ENCODE results near the gene SERPINH1. TPM values are rescaled to one million over a fixed set of nuclear protein-coding genes. Genes with fewer than 3 reads are reported as not detected.

SERPINH1 gene
- total RNA-seq, 1 experiment from 2014 or later: 117 TPM

GRCh38 chr11:75518204-75518549 lies 43.9 kb upstream of the SERPINH1 start:
- Histone ChIP-seq H3F3A (ENCODE audit: low read length, unreplicated experiment) (no peaks in the 10 kb centered on the region), H3K9me2 (replicated peaks; ENCODE audit: low read length) (no peaks in the 10 kb centered on the region), H2AFZ (ENCODE audit: low read length) (no peak overlapping the region), H3K4me2 (ENCODE audit: low read length) (no peak overlapping the region), H4K20me1 (ENCODE audit: low read length) (no peaks in the 10 kb centered on the region), H3K27ac (ENCODE audit: low read length) (no peak overlapping the region), H3K4me1 (ENCODE audit: insufficient read depth, low read length) (peaks cover 9% of the 10 kb centered on the region), H3K9me3 (ENCODE audit: low read length) (no peaks in the 10 kb centered on the region), H3K9ac (ENCODE audit: low read length) (no peak overlapping the region), H3K27me3 (ENCODE audit: low read length) (no peaks in the 10 kb centered on the region), H3K4me3 (ENCODE audit: low read length) (no peak overlapping the region), H3K36me3 (ENCODE audit: low read depth, low read length) (no peaks in the 10 kb centered on the region), H3K79me2 (ENCODE audit: low read length) (no peaks in the 10 kb centered on the region)
- BruUV-seq (replicated peaks): no TSS peak
- intact Hi-C loops (cut with micrococcal nuclease): no loop called here
- ChIA-PET CTCF (no interaction called here), POLR2A (ENCODE audit: unreplicated experiment) (no interaction called here)
- DNase-seq (no peak), ATAC-seq (no peak)
- TF ChIP-seq EZH2phosphoT487 (IDR thresholded peaks at IDR 0.05; ENCODE audit: borderline replicate concordance, low read length) (no peak), EZH2 (IDR thresholded peaks at IDR 0.05; ENCODE audit: low read length, unreplicated experiment) (no peak)
- TF ChIP-seq, protein P1, sequence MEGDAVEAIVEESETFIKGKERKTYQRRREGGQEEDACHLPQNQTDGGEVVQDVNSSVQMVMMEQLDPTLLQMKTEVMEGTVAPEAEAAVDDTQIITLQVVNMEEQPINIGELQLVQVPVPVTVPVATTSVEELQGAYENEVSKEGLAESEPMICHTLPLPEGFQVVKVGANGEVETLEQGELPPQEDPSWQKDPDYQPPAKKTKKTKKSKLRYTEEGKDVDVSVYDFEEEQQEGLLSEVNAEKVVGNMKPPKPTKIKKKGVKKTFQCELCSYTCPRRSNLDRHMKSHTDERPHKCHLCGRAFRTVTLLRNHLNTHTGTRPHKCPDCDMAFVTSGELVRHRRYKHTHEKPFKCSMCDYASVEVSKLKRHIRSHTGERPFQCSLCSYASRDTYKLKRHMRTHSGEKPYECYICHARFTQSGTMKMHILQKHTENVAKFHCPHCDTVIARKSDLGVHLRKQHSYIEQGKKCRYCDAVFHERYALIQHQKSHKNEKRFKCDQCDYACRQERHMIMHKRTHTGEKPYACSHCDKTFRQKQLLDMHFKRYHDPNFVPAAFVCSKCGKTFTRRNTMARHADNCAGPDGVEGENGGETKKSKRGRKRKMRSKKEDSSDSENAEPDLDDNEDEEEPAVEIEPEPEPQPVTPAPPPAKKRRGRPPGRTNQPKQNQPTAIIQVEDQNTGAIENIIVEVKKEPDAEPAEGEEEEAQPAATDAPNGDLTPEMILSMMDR (conservative IDR thresholded peaks at IDR 0.05; ENCODE audit: low read depth, low read length): no peak

DNA sequence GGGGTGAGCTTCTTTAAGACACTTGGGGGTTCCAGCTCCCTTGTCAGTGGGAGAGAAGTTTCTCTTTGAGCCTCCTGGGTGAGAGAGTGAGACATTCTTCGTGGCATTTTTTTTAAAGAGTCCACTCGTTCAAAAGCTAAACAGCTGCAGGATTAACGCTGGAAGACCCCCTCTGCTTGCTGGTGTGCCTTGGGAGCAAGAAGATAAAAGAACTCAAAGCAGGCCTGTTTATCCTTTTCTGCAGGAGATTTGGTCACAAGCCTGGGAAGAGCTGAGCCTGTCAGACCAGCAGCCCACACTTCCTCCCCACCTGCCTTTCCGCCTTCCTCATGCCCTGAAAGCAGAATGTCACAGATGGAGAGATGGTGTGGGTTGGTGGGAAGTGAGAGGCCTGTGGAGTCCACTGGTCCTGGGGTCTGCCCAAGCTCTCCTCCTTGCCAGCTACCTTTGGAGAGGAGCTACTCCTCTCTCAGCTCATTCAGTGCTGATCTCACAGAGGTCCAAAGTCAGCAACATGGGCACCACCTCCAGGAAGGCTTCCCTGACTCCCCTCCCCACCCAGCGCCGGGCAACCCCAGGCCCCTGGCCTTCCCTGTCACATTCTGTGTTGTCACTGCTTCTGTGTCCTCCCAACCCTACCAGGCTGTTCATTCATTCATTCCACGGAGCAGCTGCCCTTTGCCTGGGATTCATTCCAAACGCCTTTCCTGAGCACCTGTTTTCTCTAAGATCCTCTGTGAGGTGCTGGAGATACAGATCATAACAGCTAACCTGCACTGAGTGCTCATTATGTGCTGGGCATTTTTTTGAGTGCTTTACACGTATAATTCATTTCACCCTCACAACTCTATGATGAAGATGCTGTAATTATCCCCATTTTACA lies 43.0 kb upstream of the SERPINH1 start:
- POLR2A ChIA-PET (ENCODE audit: unreplicated experiment): no interaction called here
- Histone ChIP-seq H3K4me2 (ENCODE audit: low read length) (no peak overlapping the region), H3K36me3 (ENCODE audit: low read depth, low read length) (no peaks in the 10 kb centered on the region), H3K27me3 (ENCODE audit: low read length) (no peaks in the 10 kb centered on the region), H2AFZ (ENCODE audit: low read length) (no peak overlapping the region), H3K9me2 (replicated peaks; ENCODE audit: low read length) (no peaks in the 10 kb centered on the region), H3K4me1 (ENCODE audit: insufficient read depth, low read length) (peaks cover 2% of the 10 kb centered on the region), H3K9ac (ENCODE audit: low read length) (no peak overlapping the region), H3K79me2 (ENCODE audit: low read length) (0 out of 2 replicates have a peak, but pooled peaks cover 4% of the 10 kb centered on the region), H3K4me3 (ENCODE audit: low read length) (no peak overlapping the region), H4K20me1 (ENCODE audit: low read length) (no peaks in the 10 kb centered on the region), H3F3A (ENCODE audit: low read length, unreplicated experiment) (no peaks in the 10 kb centered on the region), H3K9me3 (ENCODE audit: low read length) (no peaks in the 10 kb centered on the region), H3K27ac (ENCODE audit: low read length) (no peak overlapping the region)
- no TSS peak for BruUV-seq (replicated peaks)
- ATAC-seq: no peak
- intact Hi-C loops (cut with micrococcal nuclease): no loop called here
- DNase-seq: no peak
- TF ChIP-seq, protein P1 (conservative IDR thresholded peaks at IDR 0.05; ENCODE audit: low read depth, low read length): no peak
- TF ChIP-seq EZH2phosphoT487 (IDR thresholded peaks at IDR 0.05; ENCODE audit: borderline replicate concordance, low read length) (no peak), EZH2 (IDR thresholded peaks at IDR 0.05; ENCODE audit: low read length, unreplicated experiment) (no peak)
- CTCF ChIA-PET: no interaction called here

DNA sequence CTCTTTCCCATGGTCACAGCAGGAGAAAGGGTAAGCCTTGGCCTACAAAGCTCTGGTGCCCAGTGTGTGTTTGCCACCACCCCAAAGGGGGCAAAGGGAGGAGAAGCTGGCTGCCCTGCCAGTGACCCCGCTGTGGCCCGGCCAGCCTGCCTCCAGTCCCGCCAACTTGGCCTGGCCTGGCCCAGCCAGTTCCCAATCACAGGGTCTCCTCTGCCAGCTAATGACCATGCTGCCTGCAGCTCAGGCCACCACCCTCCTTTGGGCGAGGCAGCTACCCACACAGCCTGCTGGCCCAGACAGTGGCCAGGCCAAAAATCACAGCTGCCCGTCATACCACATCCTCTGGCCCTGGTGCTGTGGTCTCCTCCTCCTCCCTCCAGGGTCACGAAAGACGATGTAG lies 41.4 kb upstream of the SERPINH1 start:
- Histone ChIP-seq H3F3A (ENCODE audit: low read length, unreplicated experiment) (no peaks in the 10 kb centered on the region), H3K9me3 (ENCODE audit: low read length) (no peaks in the 10 kb centered on the region), H4K20me1 (ENCODE audit: low read length) (no peaks in the 10 kb centered on the region), H3K27me3 (ENCODE audit: low read length) (no peaks in the 10 kb centered on the region), H2AFZ (ENCODE audit: low read length) (no peak overlapping the region), H3K4me2 (ENCODE audit: low read length) (no peak overlapping the region), H3K4me1 (ENCODE audit: insufficient read depth, low read length) (peaks cover 15% of the 10 kb centered on the region), H3K4me3 (ENCODE audit: low read length) (no peak overlapping the region), H3K9me2 (replicated peaks; ENCODE audit: low read length) (no peaks in the 10 kb centered on the region), H3K79me2 (ENCODE audit: low read length) (0 out of 2 replicates have a peak, but pooled peaks cover 7% of the 10 kb centered on the region), H3K36me3 (ENCODE audit: low read depth, low read length) (no peaks in the 10 kb centered on the region), H3K9ac (ENCODE audit: low read length) (no peak overlapping the region), H3K27ac (ENCODE audit: low read length) (no peak overlapping the region)
- POLR2A ChIA-PET (ENCODE audit: unreplicated experiment): no interaction called here
- no peak for ATAC-seq
- CTCF ChIA-PET: no interaction called here
- BruUV-seq (replicated peaks): no TSS peak
- TF ChIP-seq EZH2phosphoT487 (IDR thresholded peaks at IDR 0.05; ENCODE audit: borderline replicate concordance, low read length) (no peak), EZH2 (IDR thresholded peaks at IDR 0.05; ENCODE audit: low read length, unreplicated experiment) (no peak)
- TF ChIP-seq, protein P1 (conservative IDR thresholded peaks at IDR 0.05; ENCODE audit: low read depth, low read length): no peak
- DNase-seq: no peak
- intact Hi-C loops (cut with micrococcal nuclease): no loop called here
